OCI-LY7 (cell line): ENCODE data around the gene TRIP13.

Source experiments
- EZH2phosphoT487 ChIP-seq: fragments of 200-600 bp; sonication (generic); IDR thresholded peaks from 2 replicates; pipeline ENCODE4 v1.6.1; 2018; ENCODE audit warnings: low read depth, borderline replicate concordance, mild to moderate bottlenecking, mixed run types, antibody characterized with exemption, low read length, moderate library complexity, mixed read lengths
- TF ChIP-seq, protein P1 (sequence below): fragments of 200-600 bp; sonication (generic); conservative IDR thresholded peaks from 2 replicates; pipeline ENCODE4 v1.5.1; 2014; ENCODE audit warnings: mild to moderate bottlenecking, antibody characterized with exemption, low read length, moderate library complexity, mixed read lengths

DNA sequence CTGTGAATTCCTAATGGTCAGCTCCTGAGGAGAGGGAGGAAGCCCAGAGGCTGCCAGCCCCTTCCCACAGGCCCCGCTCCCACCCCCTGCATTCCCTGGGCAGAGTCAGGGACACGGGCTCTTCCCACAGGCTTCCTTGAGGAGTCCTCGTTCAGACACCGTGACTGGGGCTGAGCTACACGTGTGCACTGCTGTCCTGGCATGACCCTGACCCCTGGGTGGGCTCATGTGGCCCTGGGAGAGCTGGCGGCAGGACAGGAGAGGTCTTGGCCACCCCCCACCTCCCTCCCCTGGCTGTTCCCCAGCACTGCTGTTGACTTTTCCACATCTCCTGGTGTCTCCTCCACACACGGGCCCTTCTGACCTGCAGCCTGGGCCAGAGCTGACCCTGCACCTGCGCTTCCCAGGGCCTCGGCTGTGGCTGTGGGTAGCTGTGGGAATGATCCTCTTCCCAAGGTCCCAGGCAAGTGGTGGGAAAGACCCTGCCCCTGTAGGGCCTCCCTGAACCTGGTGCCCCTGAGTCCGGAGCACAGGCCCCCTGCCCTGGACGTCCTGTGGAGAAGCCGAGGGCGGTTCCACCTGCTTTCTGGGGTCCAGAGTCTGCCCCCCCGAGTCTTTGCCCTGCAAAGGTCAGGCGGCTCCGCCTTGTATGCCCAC lies 59.4 kb downstream of the TRIP13 start:
- TF ChIP-seq, protein P1, sequence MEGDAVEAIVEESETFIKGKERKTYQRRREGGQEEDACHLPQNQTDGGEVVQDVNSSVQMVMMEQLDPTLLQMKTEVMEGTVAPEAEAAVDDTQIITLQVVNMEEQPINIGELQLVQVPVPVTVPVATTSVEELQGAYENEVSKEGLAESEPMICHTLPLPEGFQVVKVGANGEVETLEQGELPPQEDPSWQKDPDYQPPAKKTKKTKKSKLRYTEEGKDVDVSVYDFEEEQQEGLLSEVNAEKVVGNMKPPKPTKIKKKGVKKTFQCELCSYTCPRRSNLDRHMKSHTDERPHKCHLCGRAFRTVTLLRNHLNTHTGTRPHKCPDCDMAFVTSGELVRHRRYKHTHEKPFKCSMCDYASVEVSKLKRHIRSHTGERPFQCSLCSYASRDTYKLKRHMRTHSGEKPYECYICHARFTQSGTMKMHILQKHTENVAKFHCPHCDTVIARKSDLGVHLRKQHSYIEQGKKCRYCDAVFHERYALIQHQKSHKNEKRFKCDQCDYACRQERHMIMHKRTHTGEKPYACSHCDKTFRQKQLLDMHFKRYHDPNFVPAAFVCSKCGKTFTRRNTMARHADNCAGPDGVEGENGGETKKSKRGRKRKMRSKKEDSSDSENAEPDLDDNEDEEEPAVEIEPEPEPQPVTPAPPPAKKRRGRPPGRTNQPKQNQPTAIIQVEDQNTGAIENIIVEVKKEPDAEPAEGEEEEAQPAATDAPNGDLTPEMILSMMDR = no peak
- TF ChIP-seq EZH2phosphoT487 = no peak
